Measurements from ENCODE around the gene ACER3. TPM values are rescaled to one million over a fixed set of nuclear protein-coding genes. Genes with fewer than 3 reads are reported as not detected.
A peak's percentile ranks its signal among the peaks of the same experiment; 100 is the strongest.

The ACER3 gene
- total and polyA plus RNA-seq, 5 experiments from 2014 or later = 3.1 to 7.8 (median 6.3) TPM

- Mint-ChIP-seq H3K27me3 (no peaks in the 10 kb centered on the region), H3K36me3 (no peaks in the 10 kb centered on the region), H3K27ac (peak overlapping the region in 3 of 10 donors; percentile 59 to 65 (median 60)), H3K9me3 (peaks cover 0 to 9% (median 0%) of the 10 kb centered on the region in 9 donors), H3K4me1 (peaks cover 18 to 43% (median 38%) of the 10 kb centered on the region in 4 donors), H3K4me3 (no peak overlapping the region)
- DNase-seq = no peak
- POLR2A ChIA-PET = no interaction called here
- ATAC-seq = no peak
These were observed 213.5 kb downstream of the ACER3 start for GRCh38 chr11:77074205-77074604.

DNA sequence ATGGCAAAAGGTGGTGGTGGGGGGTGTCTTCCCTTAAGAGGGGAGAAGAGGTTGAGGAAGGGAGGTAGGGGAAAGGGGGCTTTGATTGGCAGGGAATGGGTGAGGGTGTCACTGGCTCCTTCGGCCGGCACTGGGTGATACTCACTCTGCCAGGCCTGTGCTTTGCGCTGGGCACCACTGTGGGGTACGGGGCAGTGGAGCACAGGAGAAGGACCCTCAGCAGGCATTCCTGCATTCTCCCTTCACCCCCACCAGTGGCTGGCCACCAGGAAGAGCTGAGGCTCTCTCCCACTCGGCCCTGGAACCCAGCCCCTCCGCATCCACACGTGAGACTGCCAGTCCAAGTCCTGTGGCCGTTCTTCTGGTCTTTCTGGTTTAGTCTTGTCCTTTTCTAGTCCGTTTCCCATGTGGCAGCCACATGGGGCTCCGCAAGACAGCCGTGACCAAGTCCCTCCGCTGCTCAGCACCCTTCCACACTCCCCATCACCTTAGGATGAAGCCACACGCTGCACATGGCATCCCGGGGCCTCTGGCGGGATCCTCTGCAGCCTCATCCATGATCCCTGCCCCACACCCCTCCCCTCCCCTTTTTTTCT is 214.0 kb downstream of the ACER3 start:
- Mint-ChIP-seq H3K4me1 (peaks cover 18 to 43% (median 36%) of the 10 kb centered on the region in 4 donors), H3K27ac (peak overlapping the region in 1 of 10 donors; percentile 14), H3K36me3 (no peaks in the 10 kb centered on the region), H3K9me3 (peaks cover 0 to 9% (median 0%) of the 10 kb centered on the region in 9 donors), H3K4me3 (no peak overlapping the region), H3K27me3 (no peaks in the 10 kb centered on the region)
- DNase-seq = no peak
- ATAC-seq = no peak
- POLR2A ChIA-PET = no interaction called here

DNA sequence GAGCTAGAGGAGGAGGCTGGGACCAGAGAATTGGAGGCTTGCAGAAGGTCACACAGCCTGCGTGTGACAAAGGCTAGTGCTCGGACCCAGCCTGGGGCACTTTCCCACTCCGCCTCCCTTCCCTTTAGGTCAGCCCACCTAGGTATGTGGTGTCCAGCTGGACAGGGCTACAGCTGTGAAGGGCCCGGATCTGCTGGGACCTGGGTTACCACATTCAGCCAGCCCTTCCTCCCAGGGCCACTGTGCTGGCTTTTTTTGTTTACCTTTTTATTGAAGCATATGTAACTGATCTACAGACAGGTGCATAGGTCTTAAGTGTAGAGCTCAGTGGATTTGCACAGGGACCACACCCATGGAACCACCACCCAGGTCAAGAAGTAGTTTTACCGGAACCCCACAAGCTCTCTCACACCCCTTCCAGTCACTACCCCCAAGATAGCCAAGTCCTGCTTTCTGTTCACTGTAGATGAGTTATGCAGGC is 214.7 kb downstream of the ACER3 start:
- H3K4me1 Mint-ChIP-seq = peaks cover 18 to 49% (median 38%) of the 10 kb centered on the region in 4 donors
- ATAC-seq (no peak), DNase-seq (no peak)
- H3K4me3 Mint-ChIP-seq = no peak overlapping the region
- H3K36me3 Mint-ChIP-seq = no peaks in the 10 kb centered on the region
- POLR2A ChIA-PET = no interaction called here
- H3K27me3 Mint-ChIP-seq = no peaks in the 10 kb centered on the region
- H3K27ac Mint-ChIP-seq = no peak overlapping the region
- H3K9me3 Mint-ChIP-seq = peaks cover 0 to 9% (median 0%) of the 10 kb centered on the region in 9 donors

Other genes starting within 250 kb of the ACER3 start
- under 1 TPM in 1 of 2 experiments, not detected in 1; 0.08 TPM for gene LRRC32, start 190.2 kb upstream of the ACER3 start, total RNA-seq
- not detected for gene LRRC32, start 190.2 kb upstream of the ACER3 start, polyA plus RNA-seq
- not detected for gene TSKU, start 77.6 kb upstream of the ACER3 start, total RNA-seq
- not detected for gene TSKU, start 77.6 kb upstream of the ACER3 start, polyA plus RNA-seq
- not detected for gene B3GNT6, start 173.5 kb downstream of the ACER3 start, total RNA-seq
- gene B3GNT6, start 173.5 kb downstream of the ACER3 start, polyA plus RNA-seq = not detected
- gene CAPN5, start 206.1 kb downstream of the ACER3 start, total RNA-seq = 1 to 10 TPM; 9.5 to 9.9 TPM
- gene CAPN5, start 206.1 kb downstream of the ACER3 start, polyA plus RNA-seq = 10 to 100 TPM in 1 of 3 donors, 1 to 10 TPM in 2; 6.2 to 13.1 (median 7.5) TPM
- gene OMP, start 241.9 kb downstream of the ACER3 start, total RNA-seq = 1 to 10 TPM in 1 of 2 experiments, not detected in 1; 1.1 TPM
- gene OMP, start 241.9 kb downstream of the ACER3 start, polyA plus RNA-seq = not detected